Progenitor cell of endocrine pancreas (in vitro differentiated cells): Measurements from ENCODE around the gene ANO6. TPM values are rescaled to one million over a fixed set of nuclear protein-coding genes. Genes with fewer than 3 reads are reported as not detected.

Source experiments
- DNase-seq: peaks from one replicate; pipeline ENCODE4 v3.0.0; 2021; ENCODE audit warnings: low spot score; ENCODE audit not compliant: unreplicated experiment
- H3K27ac Mint-ChIP-seq: 2 replicates; pipeline ENCODE4 v1.8.0; 2021; ENCODE audit warnings: mild to moderate bottlenecking, moderate library complexity, mixed read lengths
- H3K27me3 Mint-ChIP-seq: 2 replicates; pipeline ENCODE4 v1.8.0; 2021; ENCODE audit warnings: mixed read lengths
- H3K36me3 Mint-ChIP-seq: 2 replicates; pipeline ENCODE4 v1.8.0; 2022; ENCODE audit warnings: mixed read lengths; ENCODE audit not compliant: insufficient read depth
- H3K4me1 Mint-ChIP-seq: 2 replicates; pipeline ENCODE4 v1.8.0; 2021; ENCODE audit warnings: low read depth, mixed read lengths
- H3K4me3 Mint-ChIP-seq: 2 replicates; pipeline ENCODE4 v1.8.0; 2021; ENCODE audit warnings: low read depth, mild to moderate bottlenecking, moderate library complexity, mixed read lengths
- H3K9me3 Mint-ChIP-seq: 2 replicates; pipeline ENCODE4 v1.8.0; 2021; ENCODE audit warnings: low read depth, mixed read lengths
- total RNA-seq: library from RNA; stranded (reverse); gene quantifications from 2 replicates; pipeline ENCODE4 v1.2.1, GENCODE V29; 2021
- TF ChIP-seq, protein P1 (sequence below): fragments of 200-600 bp; sonication (generic); IDR thresholded peaks from one replicate; pipeline ENCODE4 v1.5.0; 2021; ENCODE audit warnings: antibody characterized with exemption, mild to moderate bottlenecking; ENCODE audit not compliant: unreplicated experiment

The ANO6 gene
- total RNA-seq, 1 donor from 2014 or later, result 39.2 TPM

DNA sequence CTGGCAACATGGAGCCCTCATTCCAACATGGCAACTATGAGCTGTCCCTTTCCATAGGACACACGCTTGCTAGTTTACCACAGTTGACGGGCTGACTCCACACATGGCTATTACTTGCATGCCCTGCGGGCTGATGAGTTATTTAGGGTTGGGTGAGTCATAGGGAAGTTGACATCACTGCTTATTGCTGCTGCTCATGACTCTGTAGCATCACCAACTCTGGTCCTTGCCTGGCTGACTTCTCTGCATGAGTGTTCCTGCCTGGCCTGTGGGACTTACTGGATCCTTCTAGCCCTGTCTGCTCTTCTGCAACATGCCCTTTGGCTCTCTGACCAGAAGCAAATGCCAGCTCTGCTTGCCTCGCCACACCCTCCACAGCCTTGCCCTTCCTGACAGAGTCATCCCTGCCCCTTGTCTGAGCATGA, 199.5 kb downstream of the ANO6 start:
- Mint-ChIP-seq H3K9me3 (no peaks in the 10 kb centered on the region), H3K36me3 (peaks cover 18% of the 10 kb centered on the region), H3K4me3 (no peak overlapping the region), H3K27ac (no peak overlapping the region), H3K27me3 (no peaks in the 10 kb centered on the region), H3K4me1 (no peaks in the 10 kb centered on the region)
- no peak for DNase-seq
- TF ChIP-seq, protein P1, sequence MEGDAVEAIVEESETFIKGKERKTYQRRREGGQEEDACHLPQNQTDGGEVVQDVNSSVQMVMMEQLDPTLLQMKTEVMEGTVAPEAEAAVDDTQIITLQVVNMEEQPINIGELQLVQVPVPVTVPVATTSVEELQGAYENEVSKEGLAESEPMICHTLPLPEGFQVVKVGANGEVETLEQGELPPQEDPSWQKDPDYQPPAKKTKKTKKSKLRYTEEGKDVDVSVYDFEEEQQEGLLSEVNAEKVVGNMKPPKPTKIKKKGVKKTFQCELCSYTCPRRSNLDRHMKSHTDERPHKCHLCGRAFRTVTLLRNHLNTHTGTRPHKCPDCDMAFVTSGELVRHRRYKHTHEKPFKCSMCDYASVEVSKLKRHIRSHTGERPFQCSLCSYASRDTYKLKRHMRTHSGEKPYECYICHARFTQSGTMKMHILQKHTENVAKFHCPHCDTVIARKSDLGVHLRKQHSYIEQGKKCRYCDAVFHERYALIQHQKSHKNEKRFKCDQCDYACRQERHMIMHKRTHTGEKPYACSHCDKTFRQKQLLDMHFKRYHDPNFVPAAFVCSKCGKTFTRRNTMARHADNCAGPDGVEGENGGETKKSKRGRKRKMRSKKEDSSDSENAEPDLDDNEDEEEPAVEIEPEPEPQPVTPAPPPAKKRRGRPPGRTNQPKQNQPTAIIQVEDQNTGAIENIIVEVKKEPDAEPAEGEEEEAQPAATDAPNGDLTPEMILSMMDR, result no peak

DNA sequence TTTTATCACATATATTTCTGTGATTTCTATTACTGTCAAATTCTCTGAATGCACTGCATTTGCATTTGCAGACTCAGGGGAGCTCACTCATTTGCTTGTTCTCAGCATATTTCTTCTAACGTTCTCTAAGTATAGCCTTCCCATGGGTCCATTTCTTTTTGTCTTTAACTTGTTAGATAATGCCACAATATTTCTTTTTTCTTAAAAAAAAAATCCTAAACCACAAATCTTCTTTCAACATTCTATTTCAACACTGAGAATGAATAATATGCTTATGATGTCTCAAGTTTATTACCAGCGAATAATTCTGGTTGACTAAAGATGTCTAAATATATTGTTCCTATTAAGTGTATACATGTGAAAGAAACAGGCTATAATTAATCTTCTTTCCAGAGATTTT, 200.2 kb downstream of the ANO6 start:
- TF ChIP-seq, protein P1, result no peak
- Mint-ChIP-seq H3K9me3 (no peaks in the 10 kb centered on the region), H3K27me3 (no peaks in the 10 kb centered on the region), H3K4me1 (no peaks in the 10 kb centered on the region), H3K27ac (no peak overlapping the region), H3K4me3 (no peak overlapping the region), H3K36me3 (peaks cover 20% of the 10 kb centered on the region)
- DNase-seq, result no peak

DNA sequence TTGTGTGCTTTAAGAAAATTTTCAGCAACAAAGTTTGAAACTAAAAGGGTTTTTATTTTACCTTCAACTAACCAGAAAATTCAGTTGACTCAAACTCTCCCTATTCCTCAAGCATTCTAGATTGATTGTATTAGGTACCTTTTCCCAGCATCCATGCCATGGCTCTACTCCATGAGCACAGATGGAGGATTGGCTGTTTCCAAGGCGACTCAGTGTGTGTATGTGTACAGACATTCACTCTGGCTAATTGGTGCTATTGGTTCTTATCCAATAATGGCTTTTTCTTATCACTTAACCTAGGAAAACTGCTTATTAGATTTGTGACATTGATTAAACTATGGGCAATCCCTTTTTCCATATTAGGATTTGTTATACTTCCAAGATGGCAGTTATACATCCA, 202.6 kb downstream of the ANO6 start:
- Mint-ChIP-seq H3K27ac (no peak overlapping the region), H3K4me3 (no peak overlapping the region), H3K4me1 (no peaks in the 10 kb centered on the region), H3K27me3 (no peaks in the 10 kb centered on the region), H3K36me3 (peaks cover 24% of the 10 kb centered on the region), H3K9me3 (no peaks in the 10 kb centered on the region)
- DNase-seq, result no peak
- TF ChIP-seq, protein P1, result no peak

GRCh38 chr12:45419317-45419814, 203.5 kb downstream of the ANO6 start:
- DNase-seq, result no peak
- peaks cover 1% of the 10 kb centered on the region for H3K4me1 Mint-ChIP-seq
- no peak overlapping the region for H3K27ac Mint-ChIP-seq
- no peaks in the 10 kb centered on the region for H3K27me3 Mint-ChIP-seq
- H3K9me3 Mint-ChIP-seq, result no peaks in the 10 kb centered on the region
- H3K4me3 Mint-ChIP-seq, result no peak overlapping the region
- TF ChIP-seq, protein P1, result no peak
- peaks cover 28% of the 10 kb centered on the region for H3K36me3 Mint-ChIP-seq

- H3K27me3 Mint-ChIP-seq, result no peaks in the 10 kb centered on the region
- TF ChIP-seq, protein P1, result no peak
- no peak overlapping the region for H3K4me3 Mint-ChIP-seq
- peaks cover 29% of the 10 kb centered on the region for H3K36me3 Mint-ChIP-seq
- no peak for DNase-seq
- peaks cover 4% of the 10 kb centered on the region for H3K4me1 Mint-ChIP-seq
- H3K27ac Mint-ChIP-seq, result no peak overlapping the region
- no peaks in the 10 kb centered on the region for H3K9me3 Mint-ChIP-seq
Measured at GRCh38 chr12:45421736-45422135, 205.8 kb downstream of the ANO6 start.
